Renal cortex interstitium (tissue), 11 donors: ENCODE results near the gene ADAMTS1. TPM values are rescaled to one million over a fixed set of nuclear protein-coding genes. Genes with fewer than 3 reads are reported as not detected.
A peak's percentile ranks its signal among the peaks of the same experiment; 100 is the strongest.

Experiments
- DNase-seq, 11 donors: peaks; one replicate each; pipeline ENCODE4 v3.0.0-alpha.2; 2013; ENCODE audit warnings: low read depth in 9 of 11, low spot score in 4 of 11; ENCODE audit errors: extremely low read depth in 1 of 11
- polyA plus RNA-seq, 3 donors: library from polyadenylated mRNA; unstranded; fragments of 120-200 nt; gene quantifications; one replicate each; pipeline ENCODE4 v1.2.1, GENCODE V29; 2013; ENCODE audit not compliant: insufficient read length in 3 of 3

Gene ADAMTS1
- polyA plus RNA-seq, 3 donors, result 94.8 to 98.9 (median 98.2) TPM

DNA sequence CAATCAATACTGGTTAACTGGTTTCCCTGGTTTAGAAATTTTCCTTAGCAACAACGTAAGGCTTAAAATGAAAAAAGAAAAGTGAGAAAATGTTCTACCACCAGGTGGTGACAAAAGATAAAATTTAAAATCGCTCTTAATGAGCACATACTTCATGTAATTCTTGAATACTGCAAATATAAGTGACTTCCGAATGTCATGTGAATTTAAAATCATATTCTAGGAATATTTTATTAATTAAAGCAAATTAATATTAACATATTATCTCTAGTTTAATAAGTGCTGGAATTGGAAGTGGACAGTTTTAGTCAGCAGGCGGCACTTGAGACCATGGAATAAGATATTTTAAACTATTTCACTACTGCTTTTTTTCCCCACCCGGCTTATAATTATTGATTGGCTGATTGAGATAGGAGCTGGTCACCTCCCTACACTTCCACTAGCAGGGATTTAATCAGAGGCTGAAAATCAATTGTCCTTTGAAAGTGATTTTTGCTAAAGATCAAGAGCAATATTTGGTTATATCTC, 5.0 kb upstream of the ADAMTS1 start:
- DNase-seq, result peak in 6 of 11 donors; percentile 29 to 69 (median 48)

DNA sequence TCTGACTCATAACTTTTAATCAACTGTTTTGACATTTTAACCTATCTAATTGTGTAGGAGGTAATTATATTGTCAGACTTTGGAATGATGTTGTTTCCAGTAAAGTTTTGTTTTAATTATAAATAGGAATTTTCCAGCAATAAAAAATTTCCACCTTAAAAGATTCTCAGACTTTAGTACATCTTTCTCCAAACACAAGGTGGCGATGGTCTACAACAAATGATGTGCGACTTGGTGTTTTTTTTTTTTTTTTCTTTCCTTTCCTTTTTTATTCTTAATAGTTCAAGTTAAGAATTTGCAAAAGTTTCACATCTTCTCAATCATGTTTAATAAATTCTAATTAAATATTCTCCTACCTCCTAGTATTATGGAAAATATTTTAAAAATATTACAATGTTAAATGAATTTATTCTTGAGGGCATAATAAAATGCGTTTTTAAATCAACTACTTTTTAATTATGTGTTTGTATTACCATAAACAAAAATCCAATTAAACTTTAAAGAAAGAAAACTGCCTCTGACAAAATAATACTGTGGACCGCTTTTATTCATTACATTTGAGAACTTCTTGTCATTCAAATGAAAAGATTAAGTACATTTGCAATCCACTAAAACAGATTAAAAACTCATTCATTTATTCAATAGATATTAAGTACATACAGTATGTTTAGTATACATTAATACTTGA, 4.4 kb upstream of the ADAMTS1 start:
- DNase-seq, result peak in 7 of 11 donors; percentile 31 to 66 (median 56)

DNA sequence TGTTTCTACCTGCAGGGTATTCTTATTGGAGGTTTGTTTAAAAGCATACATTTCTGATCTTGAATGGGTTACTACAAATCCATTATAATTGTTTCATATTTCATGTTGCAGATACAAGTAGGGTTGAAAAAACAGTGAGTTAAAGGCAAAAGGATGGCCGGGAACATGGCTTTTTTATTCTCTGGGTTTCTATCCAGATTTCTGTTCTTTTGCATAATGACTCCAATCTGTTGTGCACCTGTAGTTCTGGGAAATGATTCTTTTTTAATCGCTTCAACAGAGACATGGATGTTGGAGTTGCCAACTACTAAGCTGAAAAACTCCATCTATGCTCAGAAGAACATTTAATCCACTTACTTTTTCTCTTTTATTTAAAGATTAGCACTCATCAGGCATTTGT, 2.7 kb upstream of the ADAMTS1 start:
- DNase-seq, result no peak

- peak in 1 of 11 donors; percentile 19 for DNase-seq
Observed at GRCh38 chr21:26847002-26847401, 1.8 kb upstream of the ADAMTS1 start.

- peak in 10 of 11 donors; percentile 68 to 89 (median 80) for DNase-seq
Observed at GRCh38 chr21:26846036-26846931, 1.1 kb upstream of the ADAMTS1 start.

- no peak for DNase-seq
Observed at GRCh38 chr21:26845759-26846035, 488 bp upstream of the ADAMTS1 start.

DNA sequence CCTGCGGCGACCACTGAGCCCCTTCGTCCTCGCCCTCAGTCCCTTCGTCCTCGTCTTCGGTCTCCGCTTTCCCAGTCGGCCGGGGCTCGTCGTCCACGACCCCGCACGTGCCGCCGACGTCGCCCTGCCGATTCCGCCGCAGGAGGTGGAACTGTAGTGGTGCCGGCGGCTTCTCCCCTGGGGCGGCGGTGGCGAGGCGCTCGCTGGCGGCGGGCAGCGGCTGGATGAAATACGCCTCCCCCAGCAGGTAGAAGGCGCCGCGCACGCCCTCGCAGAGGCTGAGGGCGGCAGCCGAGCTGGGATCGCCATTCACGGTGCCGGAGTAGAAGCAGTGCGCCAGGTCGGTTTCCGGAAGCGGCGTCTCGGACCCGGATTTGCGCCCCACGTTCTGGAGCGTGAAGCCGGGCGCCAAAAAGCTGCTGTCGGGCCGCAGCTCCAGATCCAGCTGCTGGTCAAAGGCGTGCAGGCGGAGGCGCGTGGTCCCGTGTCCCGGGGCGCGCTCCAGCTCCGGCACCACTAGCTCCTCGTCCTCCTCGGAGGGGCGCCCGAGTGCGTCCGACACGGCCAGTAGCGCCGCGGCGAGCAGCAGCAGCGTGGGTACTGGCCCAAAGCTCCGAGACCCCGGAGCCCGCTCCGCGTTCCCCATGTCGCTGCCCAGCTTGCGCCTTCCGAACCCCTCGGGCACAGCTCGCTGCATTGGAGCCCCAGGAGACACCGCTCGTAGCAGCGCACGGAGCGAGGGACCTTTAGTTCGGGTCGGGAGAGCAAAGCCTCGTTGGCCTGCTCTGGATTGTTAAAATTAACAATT, 747 bp downstream of the ADAMTS1 start:
- peak in 7 of 11 donors; percentile 19 to 48 (median 32) for DNase-seq

DNA sequence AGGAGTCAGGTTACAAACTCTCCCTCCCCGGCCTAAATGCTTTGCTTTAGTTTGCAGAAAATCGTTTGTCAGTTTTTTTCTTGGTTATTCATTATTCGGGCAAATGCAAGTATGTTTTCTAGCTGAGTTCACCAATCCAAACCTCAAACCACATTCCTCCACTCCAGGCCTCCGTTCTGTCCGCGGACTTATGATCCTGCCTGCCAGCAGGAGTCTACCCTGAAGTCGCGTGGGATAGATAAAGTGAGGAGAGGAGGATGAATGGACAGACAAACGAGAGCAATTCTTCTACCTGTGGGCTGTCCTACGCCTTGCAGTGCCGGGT, 1.3 kb downstream of the ADAMTS1 start:
- peak in 5 of 11 donors; percentile 25 to 42 (median 28) for DNase-seq

- peak in 9 of 11 donors; percentile 72 to 88 (median 82) for DNase-seq
Observed at GRCh38 chr21:26842974-26843932, 2.0 kb downstream of the ADAMTS1 start.

GRCh38 chr21:26842300-26842699, 2.9 kb downstream of the ADAMTS1 start:
- no peak for DNase-seq

DNA sequence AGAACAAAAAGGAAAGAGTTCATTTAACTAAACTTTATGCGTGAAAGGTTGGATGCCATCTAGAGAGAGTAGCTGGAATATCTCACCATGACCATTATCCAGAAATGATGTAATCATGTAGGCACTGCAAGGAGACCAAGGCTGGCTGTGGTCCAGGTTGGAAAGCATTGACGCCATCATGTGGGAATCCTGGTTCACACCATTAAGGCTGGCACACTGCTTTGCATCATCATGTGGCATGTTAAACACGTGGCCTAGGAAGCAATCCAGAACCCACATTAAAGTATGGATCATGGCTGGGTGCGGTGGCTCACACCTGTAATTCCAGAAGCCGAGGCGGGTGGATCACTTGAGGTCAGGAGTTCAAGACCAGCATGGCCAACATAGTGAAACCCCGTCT, 4.3 kb downstream of the ADAMTS1 start:
- DNase-seq, result no peak

- no peak for DNase-seq
Observed at GRCh38 chr21:26840201-26840600, 5.0 kb downstream of the ADAMTS1 start.

GRCh38 chr21:26837539-26837938, 7.7 kb downstream of the ADAMTS1 start:
- no peak for DNase-seq

GRCh38 chr21:26836528-26836927, 8.7 kb downstream of the ADAMTS1 start:
- no peak for DNase-seq

DNA sequence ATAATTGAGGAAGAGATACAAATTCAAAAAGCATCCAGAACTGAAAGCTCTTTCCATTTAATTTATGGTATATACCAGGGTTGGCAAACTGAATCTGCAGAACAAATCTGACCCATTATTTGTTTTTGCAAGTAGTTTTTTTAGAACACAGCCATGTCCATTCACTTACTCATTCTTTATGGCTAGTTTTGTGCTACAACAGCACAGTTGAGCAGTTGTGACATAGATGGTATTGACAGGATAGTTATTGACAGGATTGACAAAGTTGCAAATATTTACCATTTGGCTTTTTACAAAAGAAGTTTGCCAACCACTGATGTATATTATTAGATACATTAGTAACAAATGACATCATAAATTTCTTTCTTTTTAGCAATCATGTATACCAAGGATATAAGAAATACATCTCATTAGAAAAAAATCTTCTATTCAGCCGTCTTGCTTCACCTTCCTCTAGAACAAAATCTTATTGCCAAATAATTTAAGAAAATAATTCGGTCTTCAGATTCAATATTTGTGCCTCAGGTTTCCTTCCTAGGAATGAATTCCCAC, 9.4 kb downstream of the ADAMTS1 start:
- no peak for DNase-seq

- no peak for DNase-seq
Observed at GRCh38 chr21:26835027-26835713, 10.0 kb downstream of the ADAMTS1 start.

DNA sequence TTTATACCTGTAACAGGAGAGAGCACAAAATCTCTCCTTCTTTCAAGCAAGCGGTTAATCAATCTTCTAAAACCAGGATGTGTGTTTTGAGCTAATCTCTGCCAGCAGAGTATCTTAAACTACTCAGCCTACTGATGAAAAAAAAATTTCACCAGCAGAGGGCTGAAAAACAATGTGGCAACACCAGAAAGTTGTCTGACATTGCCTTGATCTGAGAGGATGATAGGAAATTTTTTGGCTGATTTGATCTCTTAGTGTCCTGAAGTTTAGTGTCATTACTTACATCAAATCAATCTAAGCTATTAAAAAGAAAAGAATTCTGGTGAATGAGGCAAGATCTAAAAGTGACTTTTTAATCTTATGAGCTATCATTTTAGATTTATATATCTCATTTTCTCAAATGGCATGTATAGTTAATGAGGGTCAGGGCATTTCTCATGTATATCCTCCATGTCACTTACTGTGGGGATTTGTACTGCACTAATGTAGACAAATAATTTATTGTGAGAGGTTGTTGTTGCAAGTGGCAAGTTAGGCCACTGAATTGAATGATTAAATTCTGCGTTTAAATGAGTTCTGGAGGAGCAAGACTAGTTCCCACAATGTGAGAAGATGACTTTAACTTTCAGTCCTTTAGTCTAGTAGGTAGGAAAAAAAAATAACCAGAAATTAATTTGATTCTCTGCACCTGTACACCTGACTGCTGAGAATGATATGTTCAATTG, 10.9 kb downstream of the ADAMTS1 start:
- DNase-seq, result no peak
